Left lobe of liver (tissue), 2 donors: ENCODE results near the gene HOXA9. TPM values are rescaled to one million over a fixed set of nuclear protein-coding genes. Genes with fewer than 3 reads are reported as not detected.

ENCODE experiments used
- ATAC-seq: fragments of 200-7000 bp; cut with Tn5 transposase; one replicate; pipeline ENCODE4 v1.9.1; 2020; ENCODE audit warnings: mild to moderate bottlenecking, moderate library complexity
- DNase-seq: peaks from one replicate; pipeline ENCODE4 v3.0.0-alpha.2; 2020; ENCODE audit warnings: low spot score
- total RNA-seq: library from RNA; stranded (reverse); gene quantifications from one replicate; pipeline ENCODE4 v1.2.1, GENCODE V29; 2021
- donor health status: DM: no; HTN: no; CAD: no; lungs with moderate emphysema.
- donor health status: DM: no; HTN: yes; CAD: no.

The HOXA9 gene
- total RNA-seq, 1 donor from 2014 or later, result not detected

DNA sequence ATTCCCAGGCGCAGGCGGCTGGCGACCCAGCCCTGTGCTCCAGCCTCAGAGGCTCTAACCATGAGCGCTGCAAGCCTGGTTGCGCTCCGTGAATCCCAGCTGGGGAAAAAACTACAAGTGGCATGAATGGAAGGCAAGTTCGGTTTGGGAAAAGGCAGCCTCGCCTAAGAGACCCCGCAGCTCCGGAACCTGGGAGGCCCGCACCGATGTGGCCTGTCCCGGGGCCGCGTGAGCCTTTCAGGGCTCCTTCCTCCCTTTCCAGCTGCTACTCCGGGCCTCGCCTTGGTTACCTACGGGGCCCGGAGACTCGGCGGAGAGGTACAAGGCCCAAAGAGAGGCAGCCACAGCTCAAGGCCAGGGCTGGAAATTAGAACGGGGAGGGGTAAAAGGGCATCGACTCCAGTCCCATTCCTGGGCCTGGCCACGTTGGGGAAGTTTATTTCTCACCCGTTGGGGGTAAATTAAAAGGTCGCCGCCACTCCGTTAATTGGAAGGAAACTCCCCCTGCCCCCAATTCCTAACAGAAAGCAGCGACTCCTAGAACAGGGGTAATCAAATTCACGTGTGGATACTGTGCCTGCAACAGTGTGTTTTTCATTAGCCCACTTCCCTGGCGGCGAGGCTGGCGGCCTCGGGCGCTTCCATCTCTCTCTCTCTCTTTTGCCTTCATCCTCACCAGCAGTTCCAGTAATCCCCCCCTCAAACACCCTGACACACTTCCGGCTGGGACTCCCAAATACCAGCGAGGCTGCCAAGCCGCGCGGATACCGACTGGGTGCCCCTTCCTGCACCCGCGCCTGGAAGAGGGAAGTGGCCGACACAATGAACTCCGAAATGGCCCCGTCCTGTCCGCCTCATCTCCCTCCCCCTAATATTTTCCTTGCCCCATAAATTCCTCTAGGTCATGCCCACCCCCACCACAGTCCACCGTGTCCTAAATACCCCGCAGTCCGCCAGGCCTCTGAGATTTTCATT is 1.5 kb upstream of the HOXA9 start:
- no peak for ATAC-seq
- no peak for DNase-seq

DNA sequence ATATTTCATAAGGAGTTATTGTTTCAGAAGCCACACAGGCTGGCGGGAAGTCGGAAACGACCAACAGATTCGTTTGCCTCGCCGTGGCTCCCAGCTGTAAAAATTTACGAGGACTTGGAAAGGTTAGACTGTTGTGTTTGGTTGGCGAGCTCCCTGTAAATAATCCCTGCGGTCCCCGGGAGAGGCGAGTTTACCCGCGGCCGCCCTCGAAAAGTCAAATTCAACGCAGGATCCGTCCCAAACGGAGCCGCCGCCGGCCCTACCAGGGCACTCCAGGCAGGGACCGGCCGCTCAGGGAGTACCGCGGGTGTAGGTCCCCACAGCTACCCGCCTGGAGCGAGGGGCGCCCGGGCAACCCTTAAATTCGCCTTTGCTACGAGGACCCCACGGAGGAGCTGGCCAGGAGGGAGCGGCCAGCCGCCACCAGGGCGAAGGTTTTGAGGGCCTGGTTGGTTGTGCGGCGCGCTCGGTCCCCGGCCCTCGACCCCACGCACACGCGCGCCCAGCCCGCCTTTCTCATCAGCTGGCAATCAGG is 726 bp upstream of the HOXA9 start:
- no peak for DNase-seq
- no peak for ATAC-seq

DNA sequence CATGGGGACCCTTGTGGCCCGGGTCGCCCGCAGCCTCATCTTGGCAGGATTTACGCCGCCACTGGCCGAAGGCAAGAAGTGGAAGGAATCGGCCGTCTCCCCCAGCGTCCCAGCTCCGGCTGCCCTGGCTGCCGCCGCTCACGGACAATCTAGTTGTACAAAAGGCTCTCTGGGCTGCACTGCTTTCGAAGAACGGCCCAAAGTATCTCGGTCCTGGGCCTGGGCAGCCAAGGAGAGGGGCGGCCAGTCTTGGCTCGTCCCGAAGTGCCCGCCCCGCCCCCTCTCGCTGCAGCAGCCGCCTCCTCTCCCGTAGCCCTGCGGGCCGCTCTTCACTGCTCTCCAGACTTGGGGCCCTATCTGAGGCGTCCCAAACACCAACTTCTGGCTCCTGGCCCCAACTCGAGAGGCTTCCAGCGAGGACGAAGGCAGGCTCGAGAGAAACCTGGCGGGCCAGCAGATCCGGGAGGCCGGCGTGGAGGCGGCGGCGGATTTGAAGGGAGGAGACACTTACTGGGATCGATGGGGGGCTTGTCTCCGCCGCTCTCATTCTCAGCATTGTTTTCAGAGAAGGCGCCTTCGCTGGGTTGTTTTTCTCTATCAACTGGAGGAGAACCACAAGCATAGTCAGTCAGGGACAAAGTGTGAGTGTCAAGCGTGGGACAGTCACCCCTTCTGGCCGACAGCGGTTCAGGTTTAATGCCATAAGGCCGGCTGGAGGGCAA is 809 bp downstream of the HOXA9 start:
- ATAC-seq (no peak), DNase-seq (no peak)

DNA sequence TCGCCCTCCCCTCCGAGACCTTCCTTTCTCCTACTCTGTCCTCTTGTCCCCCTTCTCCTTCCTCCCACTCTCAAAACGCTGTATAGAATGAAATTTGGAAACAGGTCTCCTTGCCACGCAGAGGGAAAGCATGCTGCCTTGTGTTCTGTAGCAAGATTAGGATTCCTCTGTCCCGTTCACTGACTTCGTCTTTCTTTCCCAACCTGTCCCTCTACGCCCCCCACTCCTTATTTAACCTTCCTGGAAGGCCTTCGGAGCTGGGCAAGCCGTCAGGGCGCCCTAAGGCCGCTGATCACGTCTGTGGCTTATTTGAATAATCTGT is 1.3 kb downstream of the HOXA9 start:
- DNase-seq, result no peak
- no peak for ATAC-seq

DNA sequence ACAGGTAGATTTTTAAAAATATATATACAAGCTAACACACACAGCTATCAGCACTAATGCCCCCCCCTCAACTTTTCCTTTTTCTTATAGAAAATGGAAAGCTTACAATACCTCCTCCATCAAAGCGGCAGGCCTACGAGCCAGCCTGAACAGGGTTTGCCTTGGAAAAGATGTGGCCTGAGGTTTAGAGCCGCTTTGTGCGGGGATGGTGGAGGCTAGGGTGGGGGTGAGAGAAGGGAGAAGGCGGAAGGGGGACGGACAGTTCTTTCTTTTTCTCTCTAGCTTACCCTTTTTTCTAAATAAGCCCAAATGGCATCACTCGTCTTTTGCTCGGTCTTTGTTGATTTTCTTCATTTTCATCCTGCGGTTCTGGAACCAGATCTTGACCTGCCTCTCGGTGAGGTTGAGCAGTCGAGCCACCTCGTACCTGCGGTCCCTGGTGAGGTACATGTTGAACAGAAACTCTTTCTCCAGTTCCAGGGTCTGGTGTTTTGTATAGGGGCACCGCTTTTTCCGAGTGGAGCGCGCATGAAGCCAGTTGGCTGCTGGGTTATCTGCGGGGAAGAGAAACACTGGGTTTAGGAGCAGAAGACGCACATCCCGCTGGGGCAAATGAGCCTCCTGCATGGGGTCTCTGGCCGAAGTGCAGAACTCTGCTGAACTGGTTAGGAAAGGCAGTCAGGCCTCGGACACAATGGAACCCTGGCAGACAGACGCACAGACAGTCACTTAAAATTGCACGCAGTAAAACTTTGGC is 1.9 kb downstream of the HOXA9 start:
- no peak for DNase-seq
- ATAC-seq, result no peak

DNA sequence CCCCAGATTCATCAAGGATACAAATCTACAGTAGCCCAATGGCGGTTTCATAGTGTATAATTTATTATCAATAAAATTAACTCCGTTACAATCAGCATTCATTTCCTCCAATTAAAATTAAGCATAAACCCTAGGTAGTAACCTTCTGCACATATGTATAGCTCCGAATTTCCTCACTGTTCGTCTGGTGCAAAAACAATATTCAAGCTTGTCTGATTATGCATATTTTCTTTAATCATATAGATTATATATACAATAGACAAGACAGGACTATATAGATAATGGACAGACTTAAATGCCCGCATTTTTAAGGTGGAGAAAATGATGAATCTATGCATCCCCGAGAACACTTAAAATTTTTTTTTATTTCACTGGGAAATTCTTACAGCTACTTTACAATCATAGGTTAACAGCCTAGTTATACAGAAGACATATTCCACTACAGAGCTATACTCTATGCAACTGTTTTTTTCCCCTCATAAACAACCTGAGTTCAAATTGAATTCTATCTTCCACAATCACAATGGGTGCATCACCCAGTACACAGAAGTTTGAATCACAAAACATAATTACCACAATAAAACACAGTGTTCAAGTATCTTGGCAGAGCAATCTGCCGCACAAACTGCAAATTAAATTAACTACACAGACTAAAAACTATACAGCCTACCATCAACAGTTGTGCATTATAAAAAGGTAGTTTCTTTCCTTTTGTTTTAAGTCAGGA is 2.6 kb downstream of the HOXA9 start:
- DNase-seq, result no peak
- ATAC-seq, result no peak

DNA sequence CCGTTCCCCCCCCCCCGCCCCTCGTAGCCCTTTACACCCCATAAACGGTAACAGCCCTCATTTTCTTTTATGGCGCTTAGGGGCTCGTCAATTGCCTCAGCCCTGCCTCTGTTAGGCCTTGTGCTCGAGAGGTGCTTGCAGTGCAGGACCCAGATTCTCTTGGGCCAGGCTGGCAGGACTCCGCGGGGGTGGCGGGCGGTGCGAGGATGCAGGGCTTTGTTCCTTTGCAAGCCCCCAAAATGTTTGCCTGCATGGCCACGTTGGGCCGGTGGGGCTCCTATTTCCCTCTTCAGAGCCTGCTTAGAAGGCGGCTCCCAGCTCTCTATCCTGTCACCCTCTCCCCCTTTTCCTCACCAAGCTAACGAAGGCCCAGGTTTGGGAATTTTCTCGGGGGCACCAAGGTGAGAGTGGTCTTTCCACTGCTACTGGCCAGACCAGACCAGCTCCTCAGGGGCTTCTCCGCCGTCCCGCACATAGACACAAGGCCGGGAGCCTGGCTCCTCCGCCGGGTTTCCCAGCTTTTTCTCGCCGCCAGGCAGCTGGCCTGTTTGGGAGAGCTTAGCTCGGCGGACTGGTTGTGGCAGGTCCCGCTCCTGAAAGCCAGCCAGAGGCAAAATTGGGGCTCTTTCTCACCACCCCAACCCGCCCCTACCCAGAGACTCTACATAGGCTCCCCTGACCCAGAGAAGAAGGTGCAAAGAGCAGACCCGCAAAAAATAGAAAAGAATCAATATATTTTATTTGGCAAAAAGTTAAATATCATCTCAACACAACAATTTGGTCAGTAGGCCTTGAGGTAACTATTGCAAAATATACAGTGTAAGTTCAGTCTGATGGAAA is 3.4 kb downstream of the HOXA9 start:
- ATAC-seq (no peak), DNase-seq (no peak)

DNA sequence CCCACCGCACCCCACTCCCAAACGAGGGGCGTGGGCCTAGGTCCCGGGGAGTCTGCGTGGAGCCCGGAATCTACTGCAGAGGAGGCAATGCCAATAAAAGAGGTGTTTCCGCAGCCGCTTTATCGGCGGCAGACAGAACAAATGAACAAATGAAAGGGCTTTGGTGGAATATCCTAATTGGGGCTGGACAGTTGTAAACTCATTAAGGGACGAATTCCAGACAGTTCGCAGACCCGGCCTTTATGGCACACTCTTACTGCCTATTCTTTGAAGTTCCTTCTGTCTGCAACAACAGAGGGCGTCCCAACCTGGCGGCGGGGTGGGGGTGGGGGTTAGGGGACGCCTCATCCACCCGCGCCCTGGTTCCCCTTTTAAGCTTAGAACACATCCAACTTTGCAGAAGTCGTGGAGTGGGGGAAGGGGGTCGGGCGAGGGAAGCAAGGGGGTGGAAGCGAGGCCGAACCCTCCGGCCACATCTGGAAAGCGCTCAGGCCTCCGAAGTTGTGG is 4.1 kb downstream of the HOXA9 start:
- no peak for DNase-seq

DNA sequence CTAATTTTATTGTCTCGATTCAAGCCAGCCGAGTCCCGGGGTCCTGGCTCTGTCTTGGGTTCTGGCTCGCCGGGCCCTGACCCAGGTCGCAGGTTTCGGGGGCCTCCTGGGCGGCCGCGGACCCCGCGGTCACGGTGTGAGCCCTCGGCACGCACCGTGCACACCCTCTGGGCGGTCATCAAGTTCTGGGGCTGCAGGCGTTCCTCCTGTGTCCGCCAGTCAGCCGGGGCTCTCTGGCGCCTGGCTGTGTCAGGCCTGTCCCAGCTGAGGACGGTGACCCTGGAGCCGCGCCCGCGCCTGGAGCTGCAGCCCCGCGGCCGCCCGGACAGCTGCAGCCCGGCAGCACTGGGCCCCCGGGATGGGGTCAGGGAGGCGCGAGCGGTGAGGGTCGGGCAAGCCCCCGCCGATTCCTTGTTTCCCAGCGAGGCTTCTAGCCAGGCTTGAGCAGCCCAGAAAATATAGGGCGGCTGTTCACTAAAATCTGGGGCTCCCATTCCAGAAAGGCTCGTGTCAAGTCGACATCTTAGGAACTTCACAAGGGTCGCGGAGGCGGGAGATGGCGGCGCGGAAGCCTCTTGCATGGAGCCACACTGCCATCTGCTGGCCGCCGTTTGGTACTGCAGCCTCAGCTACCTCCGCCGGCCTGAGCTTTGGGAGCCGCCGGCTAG is 4.7 kb downstream of the HOXA9 start:
- DNase-seq, result peak; percentile 80
- peak; percentile 95 for ATAC-seq

More for the DNA sequence above, 4.1 kb downstream of the HOXA9 start:
- peak; percentile 10 for ATAC-seq

DNA sequence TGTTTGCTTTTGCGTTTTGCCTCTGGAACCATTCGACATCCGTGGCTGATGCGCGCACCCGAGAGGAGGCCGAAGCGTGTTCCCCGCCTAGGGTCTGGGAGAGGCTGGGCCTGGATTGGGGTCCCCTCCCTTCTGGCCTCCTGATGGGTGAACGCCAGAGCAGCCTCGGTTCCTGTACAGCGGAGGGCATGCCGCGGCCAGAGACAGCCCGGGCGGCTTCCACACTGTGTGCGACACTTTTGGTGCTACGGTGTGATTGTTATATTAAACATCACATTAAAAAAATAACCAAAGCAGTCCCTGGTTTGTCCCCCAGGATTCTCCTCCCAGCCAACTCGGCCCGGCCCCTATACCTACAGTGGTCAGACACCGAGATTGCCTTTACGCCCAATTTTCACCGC is 5.2 kb downstream of the HOXA9 start:
- no peak for DNase-seq
- peak; percentile 9 for ATAC-seq

DNA sequence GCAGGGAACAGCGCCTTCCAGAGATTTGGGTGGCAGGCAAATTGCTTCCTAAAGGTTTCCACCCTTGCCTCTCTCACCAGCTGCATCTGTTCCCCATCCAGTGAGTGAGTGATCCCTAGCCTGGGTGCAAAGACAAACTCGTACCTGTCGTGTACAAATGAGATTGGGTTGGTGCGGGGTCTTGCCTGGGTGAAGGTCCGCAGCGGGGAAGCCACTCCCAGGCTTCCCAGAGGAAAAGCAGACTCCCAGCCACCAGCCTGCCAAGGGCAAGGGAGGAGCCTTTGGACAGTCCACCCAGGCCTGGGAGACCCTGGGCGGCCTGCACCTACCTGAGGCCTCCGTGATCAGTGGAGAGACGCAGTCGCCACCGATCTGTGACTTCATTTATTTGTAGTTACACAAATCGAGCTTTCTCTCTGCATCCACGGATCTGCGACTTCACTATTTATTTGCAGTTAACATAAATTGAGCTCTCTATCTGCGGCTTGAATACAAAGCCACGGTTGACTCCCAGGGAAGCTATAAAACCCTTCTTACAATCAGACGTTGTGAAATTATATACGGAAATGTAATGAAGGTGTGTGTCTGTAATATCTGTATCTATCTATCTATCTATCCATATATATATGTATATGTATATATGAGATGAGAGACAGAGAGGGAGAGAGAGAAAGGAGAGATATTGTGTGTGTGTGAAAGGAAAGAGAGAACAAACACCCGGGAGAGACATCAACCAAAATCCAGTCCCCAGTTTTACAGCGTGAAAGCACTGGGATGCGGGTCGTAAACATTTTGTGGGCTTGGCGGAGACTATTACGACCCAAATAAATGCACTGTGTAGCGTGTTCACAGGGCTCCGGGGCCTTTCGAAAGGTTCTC is 5.8 kb downstream of the HOXA9 start:
- no peak for DNase-seq
- no peak for ATAC-seq

DNA sequence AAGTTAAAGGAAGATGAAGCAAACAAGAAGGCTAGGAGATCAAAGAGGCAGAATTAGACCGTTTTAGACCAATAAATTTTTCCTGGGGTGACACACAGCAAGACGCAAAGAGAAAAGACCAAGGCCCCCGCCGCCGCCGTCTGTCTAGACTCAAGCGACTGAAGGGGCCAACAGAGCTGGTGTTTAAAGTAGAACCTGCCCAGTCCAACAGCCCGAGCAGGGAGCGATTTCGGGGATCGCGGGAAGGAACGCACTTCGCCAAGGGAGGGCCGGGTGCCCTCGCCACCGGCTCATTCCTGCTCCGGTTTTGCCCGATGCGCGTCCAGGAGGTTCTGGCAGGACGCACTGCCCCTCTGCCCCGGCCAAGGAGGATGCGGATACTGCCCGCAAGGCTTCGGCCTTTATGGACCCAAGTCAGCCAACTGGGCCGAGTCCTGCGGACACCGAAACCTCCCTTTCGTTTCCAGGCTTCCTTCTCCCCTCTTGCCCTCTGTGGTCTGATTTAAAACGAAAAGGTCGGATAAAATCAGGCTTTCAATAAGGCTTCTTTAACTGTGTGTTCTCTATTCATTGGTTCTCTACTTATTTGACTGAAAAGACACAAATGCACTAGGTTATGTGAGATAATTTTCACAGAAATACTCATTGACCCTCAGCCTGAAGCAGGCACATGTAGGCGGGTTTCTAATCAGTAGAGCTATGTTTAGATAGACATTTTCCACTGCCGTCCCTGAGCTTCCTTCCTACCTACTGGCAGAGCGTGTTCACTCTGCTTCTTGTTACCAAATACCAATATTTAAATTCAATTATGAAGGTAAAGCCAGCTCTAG is 6.7 kb downstream of the HOXA9 start:
- ATAC-seq (no peak), DNase-seq (no peak)

DNA sequence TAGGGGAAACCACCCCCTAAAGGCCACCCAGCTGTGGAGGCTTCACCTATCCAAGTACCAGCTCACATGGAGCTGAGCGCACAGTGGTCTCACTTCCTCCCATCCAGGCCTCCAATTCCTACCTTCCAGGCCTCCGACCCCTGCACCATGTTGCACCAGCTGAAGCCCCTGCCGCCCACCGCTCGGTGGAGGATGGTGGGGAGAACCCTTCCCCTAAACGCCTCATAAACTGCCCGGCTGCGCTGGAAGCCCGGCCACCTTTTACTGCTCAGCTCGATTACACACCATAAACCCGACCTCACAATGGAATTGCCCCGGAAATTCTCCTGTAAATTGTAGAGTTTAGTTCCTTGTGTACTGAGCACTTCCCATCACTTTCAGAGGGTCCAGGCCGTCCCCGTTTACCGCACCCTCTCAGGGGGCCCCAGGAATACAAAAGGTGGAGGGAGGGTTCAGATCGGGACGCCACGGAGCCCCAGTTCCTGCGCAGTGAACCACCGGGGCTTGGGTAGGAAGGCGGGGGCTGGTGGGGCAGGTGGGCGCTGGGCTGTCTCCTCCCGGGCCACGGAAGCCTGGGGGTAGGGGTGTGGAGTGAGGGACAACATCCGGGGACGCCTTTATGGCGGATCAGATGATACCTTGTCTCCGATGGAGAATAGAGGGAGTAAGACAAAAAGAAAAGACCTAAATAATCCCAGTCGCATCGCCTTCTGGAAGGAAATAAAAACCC is 7.5 kb downstream of the HOXA9 start:
- no peak for ATAC-seq
- DNase-seq, result no peak

DNA sequence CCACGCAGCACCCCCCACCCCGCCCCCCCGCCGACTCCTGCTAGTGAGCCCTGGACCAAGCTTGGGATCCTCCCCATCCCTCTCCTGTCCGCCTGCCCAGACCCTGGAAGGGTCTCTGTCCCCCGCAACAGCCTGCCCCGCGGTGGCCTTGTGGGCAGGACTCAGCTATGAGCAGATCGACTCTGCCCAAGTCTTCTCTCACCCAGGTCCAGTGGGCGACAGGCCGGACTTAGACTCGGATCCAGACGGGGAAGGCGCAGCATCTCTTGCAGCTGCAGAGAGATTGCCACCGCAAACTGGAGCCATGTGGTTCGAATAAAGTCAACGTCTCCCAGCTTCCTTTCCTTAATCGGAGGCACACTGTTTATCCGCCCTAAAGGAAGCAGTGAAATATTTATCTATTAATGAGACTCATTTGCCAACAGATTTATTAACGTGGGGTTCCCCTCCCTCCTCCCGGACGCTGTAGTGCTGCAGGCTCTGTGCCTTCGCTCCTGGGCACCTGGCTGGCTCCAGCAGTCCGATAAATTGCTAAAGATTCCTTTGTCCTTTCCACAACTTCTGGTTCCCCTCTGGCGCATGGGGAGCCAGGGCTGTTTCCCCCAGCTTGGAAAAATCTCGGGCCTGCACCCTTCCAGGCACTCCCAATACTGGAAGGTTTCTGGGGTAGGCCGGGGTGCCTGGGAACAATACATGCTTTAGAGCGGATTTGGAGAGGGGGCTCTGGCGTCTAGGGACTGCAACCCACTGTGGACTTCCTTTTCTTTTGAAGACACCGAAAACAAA is 8.2 kb downstream of the HOXA9 start:
- no peak for ATAC-seq

DNA sequence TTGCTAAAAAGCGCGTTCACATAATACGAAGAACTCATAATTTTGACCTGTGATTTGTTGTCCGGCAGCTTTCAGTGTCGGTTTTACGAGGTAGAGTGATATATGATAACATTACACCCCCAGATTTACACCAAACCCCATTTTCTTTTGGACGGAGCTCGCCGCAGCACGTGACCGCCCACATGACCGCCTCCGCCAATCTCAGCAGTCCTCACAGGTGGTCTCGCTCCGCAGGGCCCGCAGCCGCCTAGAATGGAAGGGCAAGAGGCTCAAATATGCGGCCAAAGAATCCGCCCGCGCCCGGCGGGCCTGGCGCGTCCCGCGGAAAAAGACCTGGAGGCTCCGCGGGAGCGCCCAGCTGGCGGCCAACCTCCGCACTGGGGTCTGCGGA is 8.8 kb downstream of the HOXA9 start, which contains the start of gene HOXA7:
Gene HOXA7, minus strand, starts transcription at position 168 of the 391 bp plus-strand sequence. Its CDS starts 130 bp downstream, at position 38.
- DNase-seq (no peak), ATAC-seq (no peak)

More for the DNA sequence above, 8.2 kb downstream of the HOXA9 start:
- no peak for DNase-seq
